ENCODE results near the gene B4GALT2.

DNA sequence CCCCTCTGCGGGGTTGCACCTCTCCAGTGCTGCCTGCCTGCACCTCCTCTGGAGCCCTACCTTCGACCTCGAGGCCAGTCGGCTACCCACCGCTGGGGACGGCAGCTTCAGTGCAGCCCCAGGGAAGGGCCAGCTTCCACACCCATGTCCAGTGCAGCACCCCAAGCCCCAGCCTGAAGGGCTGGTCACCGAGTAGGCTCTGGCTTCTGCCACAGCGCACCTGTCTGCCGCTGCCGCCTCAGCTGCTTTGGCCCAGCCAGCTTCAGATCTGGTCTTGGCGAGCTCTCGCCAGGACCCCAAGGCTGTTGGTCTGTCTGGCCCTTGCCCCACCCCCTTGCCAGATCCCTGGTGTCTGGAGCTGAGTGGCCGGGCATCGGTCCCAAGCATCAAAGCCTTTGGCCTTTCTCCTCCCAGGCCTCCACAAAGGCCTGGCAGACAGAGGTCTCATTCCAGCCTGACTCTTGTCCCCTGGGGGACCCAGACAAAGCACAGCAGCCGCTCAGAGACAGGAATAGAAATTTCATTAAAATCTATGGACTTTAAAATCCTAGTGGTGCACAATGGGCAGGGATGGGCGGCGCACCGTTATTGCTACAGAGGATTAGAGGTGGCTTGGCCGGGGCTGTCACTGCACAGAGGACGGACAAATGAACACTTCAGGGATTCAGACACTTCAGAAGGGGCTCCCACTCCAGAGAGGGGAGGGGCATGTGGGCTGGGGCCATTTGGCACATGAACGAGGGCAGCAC, 17.1 kb downstream of the B4GALT2 start:
- no peak for TF ChIP-seq ZNF274 (IDR thresholded peaks at IDR 0.05; ENCODE audit: low read depth, low read length)
- TF ChIP-seq POLR2A (IDR thresholded peaks at IDR 0.05; ENCODE audit: borderline replicate concordance, extremely low read depth, insufficient read depth, insufficient read length), result no peak
- TF ChIP-seq CTCF (IDR thresholded peaks at IDR 0.05 in 2 of 3, conservative IDR thresholded peaks at IDR 0.05 in 1 of 3; ENCODE audit: borderline replicate concordance in 1 of 3, insufficient read depth in 1 of 3, low read depth in 2 of 3, low read length in 2 of 3), result no peak
- no peak for TF ChIP-seq POLR2AphosphoS5 (IDR thresholded peaks at IDR 0.05; ENCODE audit: low read depth, low read length)

All from HCT116 (cell line).